IMR-90 (cell line): ENCODE measurements around the gene GIT1.

ENCODE experiments used
- BHLHE40 ChIP-seq: fragments of 150-350 bp; IDR thresholded peaks from 2 replicates; pipeline ENCODE4 v1.6.1; 2016; ENCODE audit warnings: mild to moderate bottlenecking, low read depth, low read length
- CEBPB ChIP-seq: IDR thresholded peaks from 2 replicates; pipeline ENCODE4 v1.6.1; 2012; ENCODE audit warnings: low read depth, low read length, improper control_type of control experiment
- CHD1 ChIP-seq: IDR thresholded peaks from 2 replicates; pipeline ENCODE4 v1.6.1; 2012; ENCODE audit warnings: low read depth, low read length, improper control_type of control experiment
- FOS ChIP-seq: fragments of 150-350 bp; IDR thresholded peaks from 2 replicates; pipeline ENCODE4 v1.6.1; 2016; ENCODE audit warnings: low read depth, low read length
- MAFK ChIP-seq: IDR thresholded peaks from 2 replicates; pipeline ENCODE4 v1.6.1; 2012; ENCODE audit warnings: low read depth, low read length, improper control_type of control experiment
- NFE2L2 ChIP-seq: fragments of 150-350 bp; IDR thresholded peaks from 2 replicates; pipeline ENCODE4 v1.6.1; 2016; ENCODE audit warnings: low read depth, mild to moderate bottlenecking, low read length
- POLR2A ChIP-seq: IDR thresholded peaks from 2 replicates; pipeline ENCODE4 v1.6.1; 2012; ENCODE audit warnings: mild to moderate bottlenecking, low read depth, low read length
- RAD21 ChIP-seq: IDR thresholded peaks from 2 replicates; pipeline ENCODE4 v1.6.1; 2012; ENCODE audit warnings: low read length, improper control_type of control experiment
- RFX5 ChIP-seq: IDR thresholded peaks from 2 replicates; pipeline ENCODE4 v1.8.0; 2012; ENCODE audit warnings: low read depth, mild to moderate bottlenecking, low read length, moderate library complexity
- SMC3 ChIP-seq: fragments of 150-350 bp; IDR thresholded peaks from 2 replicates; pipeline ENCODE4 v1.6.1; 2016; ENCODE audit warnings: low read depth, mild to moderate bottlenecking, antibody characterized with exemption, low read length, moderate library complexity
- TF ChIP-seq, protein P1 (sequence below): conservative IDR thresholded peaks from 2 replicates; pipeline ENCODE4 v1.5.1; 2012; ENCODE audit warnings: mild to moderate bottlenecking, low read depth, low read length, improper control_type of control experiment
- TF ChIP-seq, protein P2 (sequence below): fragments of 150-350 bp; IDR thresholded peaks from 2 replicates; pipeline ENCODE4 v1.6.1; 2017; ENCODE audit warnings: mild to moderate bottlenecking, antibody characterized with exemption, low read length, low read depth
- TF ChIP-seq, protein P3 (sequence below): fragments of 150-350 bp; IDR thresholded peaks from 2 replicates; pipeline ENCODE4 v1.6.1; 2016; ENCODE audit warnings: low read depth, mild to moderate bottlenecking, low read length, moderate library complexity, borderline replicate concordance

DNA sequence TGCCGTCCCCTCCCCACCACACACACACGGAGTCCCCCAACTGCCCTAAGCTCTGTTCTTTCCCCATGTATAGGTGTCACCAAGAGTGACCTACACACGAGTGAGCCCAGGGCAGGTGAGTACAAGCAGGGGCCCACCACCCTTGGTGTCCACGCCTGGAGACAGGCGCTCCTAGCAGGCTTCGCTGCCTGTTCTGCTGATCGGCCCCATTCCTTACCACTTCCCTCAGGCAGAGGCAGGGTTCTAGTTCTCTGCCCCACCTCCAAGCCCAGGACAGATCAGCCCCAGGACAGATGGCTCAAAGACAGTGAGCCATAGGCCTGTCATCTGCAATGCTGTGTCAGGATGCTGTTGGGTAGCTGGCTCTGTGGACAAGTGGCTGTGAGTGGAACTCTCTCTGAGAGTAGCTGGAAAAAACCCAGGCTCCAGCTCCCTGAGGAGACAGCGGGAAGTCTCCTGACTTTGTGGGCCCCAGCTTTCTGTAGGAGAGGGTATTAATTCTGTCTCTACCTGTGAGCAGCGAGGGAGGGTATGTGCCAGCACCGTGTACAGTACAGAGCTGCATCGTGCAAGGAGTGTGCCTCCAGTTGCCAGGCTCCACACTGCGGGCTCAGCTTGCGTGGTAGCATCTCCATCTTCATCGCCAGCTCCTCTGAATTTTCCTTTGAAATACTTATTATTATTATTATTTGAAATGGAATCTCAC lies 20.1 kb downstream of the GIT1 start:
- TF ChIP-seq, protein P1, sequence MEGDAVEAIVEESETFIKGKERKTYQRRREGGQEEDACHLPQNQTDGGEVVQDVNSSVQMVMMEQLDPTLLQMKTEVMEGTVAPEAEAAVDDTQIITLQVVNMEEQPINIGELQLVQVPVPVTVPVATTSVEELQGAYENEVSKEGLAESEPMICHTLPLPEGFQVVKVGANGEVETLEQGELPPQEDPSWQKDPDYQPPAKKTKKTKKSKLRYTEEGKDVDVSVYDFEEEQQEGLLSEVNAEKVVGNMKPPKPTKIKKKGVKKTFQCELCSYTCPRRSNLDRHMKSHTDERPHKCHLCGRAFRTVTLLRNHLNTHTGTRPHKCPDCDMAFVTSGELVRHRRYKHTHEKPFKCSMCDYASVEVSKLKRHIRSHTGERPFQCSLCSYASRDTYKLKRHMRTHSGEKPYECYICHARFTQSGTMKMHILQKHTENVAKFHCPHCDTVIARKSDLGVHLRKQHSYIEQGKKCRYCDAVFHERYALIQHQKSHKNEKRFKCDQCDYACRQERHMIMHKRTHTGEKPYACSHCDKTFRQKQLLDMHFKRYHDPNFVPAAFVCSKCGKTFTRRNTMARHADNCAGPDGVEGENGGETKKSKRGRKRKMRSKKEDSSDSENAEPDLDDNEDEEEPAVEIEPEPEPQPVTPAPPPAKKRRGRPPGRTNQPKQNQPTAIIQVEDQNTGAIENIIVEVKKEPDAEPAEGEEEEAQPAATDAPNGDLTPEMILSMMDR = no peak
- TF ChIP-seq POLR2A (no peak), RFX5 (no peak), RAD21 (no peak), MAFK (no peak), CHD1 (no peak), SMC3 (no peak), FOS (no peak), NFE2L2 (no peak), BHLHE40 (no peak), CEBPB (no peak)
- TF ChIP-seq, protein P2, sequence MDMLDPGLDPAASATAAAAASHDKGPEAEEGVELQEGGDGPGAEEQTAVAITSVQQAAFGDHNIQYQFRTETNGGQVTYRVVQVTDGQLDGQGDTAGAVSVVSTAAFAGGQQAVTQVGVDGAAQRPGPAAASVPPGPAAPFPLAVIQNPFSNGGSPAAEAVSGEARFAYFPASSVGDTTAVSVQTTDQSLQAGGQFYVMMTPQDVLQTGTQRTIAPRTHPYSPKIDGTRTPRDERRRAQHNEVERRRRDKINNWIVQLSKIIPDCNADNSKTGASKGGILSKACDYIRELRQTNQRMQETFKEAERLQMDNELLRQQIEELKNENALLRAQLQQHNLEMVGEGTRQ = no peak
- TF ChIP-seq, protein P3, sequence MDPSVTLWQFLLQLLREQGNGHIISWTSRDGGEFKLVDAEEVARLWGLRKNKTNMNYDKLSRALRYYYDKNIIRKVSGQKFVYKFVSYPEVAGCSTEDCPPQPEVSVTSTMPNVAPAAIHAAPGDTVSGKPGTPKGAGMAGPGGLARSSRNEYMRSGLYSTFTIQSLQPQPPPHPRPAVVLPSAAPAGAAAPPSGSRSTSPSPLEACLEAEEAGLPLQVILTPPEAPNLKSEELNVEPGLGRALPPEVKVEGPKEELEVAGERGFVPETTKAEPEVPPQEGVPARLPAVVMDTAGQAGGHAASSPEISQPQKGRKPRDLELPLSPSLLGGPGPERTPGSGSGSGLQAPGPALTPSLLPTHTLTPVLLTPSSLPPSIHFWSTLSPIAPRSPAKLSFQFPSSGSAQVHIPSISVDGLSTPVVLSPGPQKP = no peak
